DND-41 (cell line): ENCODE data around the gene ECSIT.

ENCODE experiments used
- ATAC-seq: fragments of 200-7000 bp; cut with Tn5 transposase; 3 replicates; pipeline ENCODE4 v1.9.1; 2021; ENCODE audit warnings: low read depth; ENCODE audit not compliant: insufficient read depth
- DNase-seq: peaks from one replicate; pipeline ENCODE4 v3.0.0-alpha.2; 2020
- H2AFZ ChIP-seq: 2 replicates; pipeline ENCODE4 v1.6.0; 2012; ENCODE audit warnings: low read depth, low read length
- H3K27ac ChIP-seq: 2 replicates; pipeline ENCODE4 v1.5.1; 2012; ENCODE audit warnings: low read length, inconsistent platforms
- H3K27me3 ChIP-seq: fragments of 200-600 bp; sonication (generic); 2 replicates; pipeline ENCODE4 v1.6.0; 2012; ENCODE audit warnings: low read length, mild to moderate bottlenecking, inconsistent platforms; ENCODE audit not compliant: insufficient read depth, poor library complexity
- H3K36me3 ChIP-seq: 2 replicates; pipeline ENCODE4 v1.5.1; 2012; ENCODE audit warnings: low read length, inconsistent platforms; ENCODE audit not compliant: insufficient read depth
- H3K4me1 ChIP-seq: 2 replicates; pipeline ENCODE4 v1.5.1; 2012; ENCODE audit warnings: mild to moderate bottlenecking, low read length; ENCODE audit not compliant: insufficient read depth
- H3K4me2 ChIP-seq: 2 replicates; pipeline ENCODE4 v1.6.0; 2012; ENCODE audit warnings: mild to moderate bottlenecking, moderate library complexity, low read length, inconsistent platforms; ENCODE audit not compliant: insufficient read depth
- H3K4me3 ChIP-seq, 2 experiments: fragments of 200-600 bp in 1 of 2; shearing (Covaris generic) in 1 of 2; 2 replicates each; pipeline ENCODE4 v1.5.1; 2012 to 2016; ENCODE audit warnings: inconsistent platforms in 2 of 2, low read length in 2 of 2, mild to moderate bottlenecking in 2 of 2, low read depth in 1 of 2, moderate library complexity in 1 of 2
- H3K79me2 ChIP-seq: 2 replicates; pipeline ENCODE4 v1.6.0; 2012; ENCODE audit warnings: low read length, inconsistent platforms; ENCODE audit not compliant: insufficient read depth
- H3K9ac ChIP-seq: 2 replicates; pipeline ENCODE4 v1.6.0; 2012; ENCODE audit warnings: low read depth, mild to moderate bottlenecking, inconsistent platforms, low read length, moderate library complexity
- H3K9me3 ChIP-seq: 2 replicates; pipeline ENCODE4 v1.5.1; 2012; ENCODE audit warnings: low read length, moderate library complexity, mild to moderate bottlenecking, inconsistent platforms; ENCODE audit not compliant: insufficient read depth, severe bottlenecking
- H4K20me1 ChIP-seq: 2 replicates; pipeline ENCODE4 v1.6.0; 2012; ENCODE audit warnings: low read length; ENCODE audit not compliant: insufficient read depth
- CTCF ChIP-seq: IDR thresholded peaks from 2 replicates; pipeline ENCODE4 v1.5.1; 2012; ENCODE audit warnings: borderline replicate concordance, low read length, moderate library complexity, mild to moderate bottlenecking; ENCODE audit not compliant: poor library complexity, severe bottlenecking; ENCODE audit errors: extremely low read depth
- EZH2 ChIP-seq: IDR thresholded peaks from 3 replicates; pipeline ENCODE4 v1.6.1; 2012; ENCODE audit warnings: borderline replicate concordance, low read depth, mild to moderate bottlenecking, moderate library complexity, low read length, inconsistent platforms; ENCODE audit not compliant: severe bottlenecking

ECSIT gene

GRCh38 chr19:11560404-11561051 is 31.6 kb upstream of the ECSIT start:
- peak overlapping the region; percentile 60 for H3K9ac ChIP-seq
- no peak overlapping the region for H3K27ac ChIP-seq
- no peak for TF ChIP-seq EZH2
- TF ChIP-seq CTCF, result peak; percentile 91
- H3K27me3 ChIP-seq, result no peaks in the 10 kb centered on the region
- H4K20me1 ChIP-seq, result peaks cover 18% of the 10 kb centered on the region
- ATAC-seq, result peak; percentile 63
- peaks cover 5% of the 10 kb centered on the region for H3K36me3 ChIP-seq
- DNase-seq, result peak; percentile 79
- peaks cover 31% of the 10 kb centered on the region for H3K4me1 ChIP-seq
- H3K4me3 ChIP-seq, result peak overlapping the region in 1 of 2 experiments; percentile 84; a peak in 2 of 4 replicates
- peak overlapping the region; percentile 85 for H3K4me2 ChIP-seq
- H2AFZ ChIP-seq, result no peak overlapping the region
- no peaks in the 10 kb centered on the region for H3K9me3 ChIP-seq
- H3K79me2 ChIP-seq, result peaks cover 39% of the 10 kb centered on the region

- peaks cover 15% of the 10 kb centered on the region for H3K36me3 ChIP-seq
- no peaks in the 10 kb centered on the region for H3K27me3 ChIP-seq
- H2AFZ ChIP-seq, result peak within 1 kb of the TSS; percentile 89
- DNase-seq (peak; percentile 98), ATAC-seq (peak; percentile 97)
- H3K4me2 ChIP-seq, result peak within 1 kb of the TSS; percentile 85
- H3K4me1 ChIP-seq, result peaks cover 31% of the 10 kb centered on the region
- H3K79me2 ChIP-seq, result peaks cover 44% of the 10 kb centered on the region
- H3K4me3 ChIP-seq, result peak within 1 kb of the TSS; percentile 68 to 84
- no peak for TF ChIP-seq EZH2
- TF ChIP-seq CTCF, result peak; percentile 42
- peak within 1 kb of the TSS; percentile 80 for H3K27ac ChIP-seq
- H3K9ac ChIP-seq, result peak within 1 kb of the TSS; percentile 60
- no peaks in the 10 kb centered on the region for H3K9me3 ChIP-seq
- H4K20me1 ChIP-seq, result peaks cover 25% of the 10 kb centered on the region
Measured at GRCh38 chr19:11558881-11559828, 30.2 kb upstream of the ECSIT start, which contains the start of gene ELOF1. Gene ELOF1 (minus strand): TSS chr19:11559230. CDS start chr19:11554347, 4,883 bp downstream.

- no peak overlapping the region for H3K27ac ChIP-seq
- ATAC-seq, result no peak
Measured at GRCh38 chr19:11556634-11557420, 27.9 kb upstream of the ECSIT start.

More at GRCh38 chr19:11556634-11557420, 27.9 kb upstream of the ECSIT start:
- TF ChIP-seq EZH2 (no peak), CTCF (no peak)
- H3K9me3 ChIP-seq, result no peaks in the 10 kb centered on the region
- peaks cover 44% of the 10 kb centered on the region for H3K79me2 ChIP-seq
- no peak for DNase-seq
- H3K36me3 ChIP-seq, result peaks cover 38% of the 10 kb centered on the region
- peak overlapping the region; percentile 85 for H3K4me2 ChIP-seq
- no peaks in the 10 kb centered on the region for H3K27me3 ChIP-seq
- H3K9ac ChIP-seq, result no peak overlapping the region
- no peak overlapping the region for H2AFZ ChIP-seq
- peak overlapping the region in 1 of 2 experiments; percentile 29; a peak in 1 of 4 replicates for H3K4me3 ChIP-seq
- peaks cover 36% of the 10 kb centered on the region for H4K20me1 ChIP-seq
- H3K4me1 ChIP-seq, result peaks cover 31% of the 10 kb centered on the region
